GM19238 (cell line): ENCODE measurements around the gene ANAPC4.

Source experiments
- DNase-seq: peaks from one replicate; pipeline ENCODE4 v3.0.0; 2011; ENCODE audit warnings: low spot score; ENCODE audit not compliant: insufficient read length

The ANAPC4 gene

DNA sequence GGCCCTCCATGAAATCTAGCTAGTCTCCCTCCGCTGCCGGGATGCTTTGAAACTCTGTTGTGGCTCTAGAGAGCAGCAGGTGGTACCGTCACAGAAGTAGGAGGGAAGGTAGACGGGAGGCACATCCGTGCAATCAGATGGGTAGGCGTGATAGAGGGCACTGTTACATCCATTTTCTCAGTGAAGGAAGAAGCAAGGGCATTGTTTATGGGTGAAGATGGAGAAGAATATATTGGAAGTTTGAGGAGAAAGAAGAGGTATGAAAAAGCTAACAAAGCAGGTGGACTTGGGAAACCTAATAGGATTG, 1.3 kb downstream of the ANAPC4 start:
- no peak for DNase-seq

GRCh38 chr4:25379591-25379990, 2.5 kb downstream of the ANAPC4 start:
- no peak for DNase-seq

DNA sequence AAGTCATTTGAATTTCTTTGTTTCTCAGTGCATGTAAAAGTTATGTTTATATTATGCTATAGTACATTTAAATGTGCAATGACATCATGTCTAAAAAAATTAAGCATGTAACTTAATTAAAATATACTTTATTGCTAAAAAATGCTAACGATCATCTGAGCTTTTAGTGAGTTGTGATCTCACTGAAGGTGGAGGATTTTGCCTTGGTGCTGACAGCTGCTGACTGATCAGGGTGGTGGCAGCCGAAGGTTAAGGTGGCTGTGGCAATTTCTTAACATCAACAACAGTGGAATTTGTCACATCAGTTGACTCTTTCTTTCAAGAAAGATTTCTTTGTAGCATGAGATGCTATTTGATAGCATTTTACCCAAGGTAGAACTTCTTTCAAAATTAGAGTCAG, 6.6 kb downstream of the ANAPC4 start:
- DNase-seq: no peak

DNA sequence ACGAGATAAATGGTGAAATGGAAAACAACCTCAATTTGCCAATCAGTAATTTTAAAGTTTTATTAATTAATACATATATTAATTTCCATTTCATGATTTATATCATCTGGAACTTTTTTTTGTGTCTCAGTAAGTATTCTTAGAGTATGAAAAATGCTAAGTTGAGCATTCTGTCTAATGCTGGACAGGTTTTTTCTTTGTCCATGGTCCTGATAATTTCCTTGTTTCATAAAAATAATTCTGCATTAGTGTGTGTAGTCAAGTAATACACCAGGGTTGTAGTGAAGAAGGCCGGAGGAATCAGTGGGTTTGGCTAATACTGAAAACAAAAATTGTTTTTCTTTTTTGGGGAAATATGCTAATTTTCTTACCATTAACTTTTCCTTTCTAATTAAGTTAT, 9.9 kb downstream of the ANAPC4 start:
- DNase-seq: no peak

DNA sequence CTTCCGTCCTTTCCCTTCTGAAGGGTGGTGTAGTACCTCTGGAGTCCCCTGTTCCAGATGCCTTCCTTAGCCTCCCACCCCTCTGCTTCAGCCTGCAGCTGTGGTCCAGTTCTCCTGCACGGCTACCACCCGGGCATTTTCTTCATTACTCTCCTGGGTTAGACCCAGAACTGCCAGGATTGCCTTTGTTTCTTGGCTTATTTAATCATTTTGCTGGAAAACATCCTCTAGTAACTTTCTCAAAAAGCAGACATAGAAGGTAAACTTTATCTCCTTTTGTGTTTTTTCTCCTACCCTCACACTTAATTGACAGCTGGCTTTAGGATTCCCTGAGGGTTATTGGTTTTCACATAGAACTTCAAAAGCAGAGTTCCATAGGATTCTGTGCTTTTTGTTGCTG, 20.2 kb downstream of the ANAPC4 start:
- no peak for DNase-seq

- DNase-seq: no peak
Measured at GRCh38 chr4:25399510-25399909, 22.4 kb downstream of the ANAPC4 start.

DNA sequence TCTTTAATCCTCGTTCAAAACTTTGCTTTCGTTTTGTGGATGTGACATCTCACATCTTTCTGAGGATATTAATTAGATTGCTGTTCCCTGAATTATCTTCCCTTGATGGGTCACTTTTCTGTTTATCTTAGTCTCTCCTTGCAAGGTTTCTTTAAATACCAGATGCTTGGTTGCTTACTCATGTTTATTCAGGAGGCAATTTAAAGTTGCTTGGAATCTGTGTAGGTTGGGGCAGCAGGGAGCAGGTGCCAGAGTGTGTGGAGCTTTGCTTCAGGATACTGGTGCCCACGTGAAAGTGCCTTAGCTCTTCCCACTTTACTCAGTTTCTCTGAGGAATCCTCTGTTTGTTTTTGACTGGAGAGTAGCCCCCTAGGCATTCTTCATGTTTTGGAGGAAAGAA, 24.0 kb downstream of the ANAPC4 start:
- DNase-seq: no peak

GRCh38 chr4:25402521-25402920, 25.5 kb downstream of the ANAPC4 start:
- DNase-seq: no peak

GRCh38 chr4:25403699-25404098, 26.6 kb downstream of the ANAPC4 start:
- no peak for DNase-seq

DNA sequence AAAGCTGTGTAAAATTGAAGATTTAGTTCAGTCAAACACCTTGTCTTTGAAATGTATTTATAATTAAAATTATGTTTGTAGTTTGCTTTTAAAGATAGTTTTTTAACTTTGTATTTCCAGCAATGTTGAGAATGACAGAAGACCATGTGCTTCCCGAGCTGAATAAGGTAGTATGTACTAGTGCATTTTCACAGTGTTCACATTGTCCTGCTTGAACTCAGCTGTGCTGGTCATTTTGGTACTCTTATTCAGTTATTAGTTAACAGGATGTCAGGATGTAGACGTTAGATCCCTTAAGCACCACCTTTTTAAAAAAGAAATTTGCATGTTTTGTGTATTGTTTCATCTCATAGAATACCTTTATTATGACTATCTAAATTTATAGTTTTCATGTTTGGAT, 28.4 kb downstream of the ANAPC4 start:
- DNase-seq: no peak

GRCh38 chr4:25406081-25406692, 29.1 kb downstream of the ANAPC4 start:
- DNase-seq: no peak

DNA sequence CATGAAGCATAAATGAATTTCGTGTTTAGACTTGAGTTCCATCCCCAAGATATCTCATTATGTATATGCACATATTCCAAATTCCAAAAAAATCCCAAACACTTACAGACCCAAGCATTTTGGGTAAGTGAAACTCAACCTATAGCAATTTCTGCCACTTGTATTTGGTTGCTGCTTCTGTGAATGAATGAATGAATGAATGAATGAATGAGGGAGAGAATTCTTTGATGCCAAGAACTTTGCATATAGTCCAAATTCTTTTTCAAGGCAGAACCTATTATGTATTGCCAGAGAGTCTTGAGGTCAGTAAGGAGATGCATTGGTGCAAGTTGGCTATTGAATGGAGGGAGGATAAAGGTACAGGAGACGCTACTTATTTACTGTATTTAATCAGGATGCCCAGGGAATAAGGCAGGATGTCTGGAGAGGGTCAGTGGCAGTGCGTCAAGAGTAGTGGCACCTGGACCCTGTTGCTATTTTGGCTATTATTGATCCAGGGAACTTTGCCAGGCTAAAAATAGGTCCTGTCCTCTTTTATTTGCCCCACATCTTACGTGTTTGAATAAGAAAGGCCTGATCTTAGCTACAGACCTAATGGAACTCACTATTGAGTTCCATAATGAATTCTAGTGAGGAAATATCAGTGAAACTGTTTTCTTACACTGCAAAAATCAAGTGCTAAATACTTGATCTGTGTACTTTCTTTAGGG, 33.9 kb downstream of the ANAPC4 start:
- no peak for DNase-seq

DNA sequence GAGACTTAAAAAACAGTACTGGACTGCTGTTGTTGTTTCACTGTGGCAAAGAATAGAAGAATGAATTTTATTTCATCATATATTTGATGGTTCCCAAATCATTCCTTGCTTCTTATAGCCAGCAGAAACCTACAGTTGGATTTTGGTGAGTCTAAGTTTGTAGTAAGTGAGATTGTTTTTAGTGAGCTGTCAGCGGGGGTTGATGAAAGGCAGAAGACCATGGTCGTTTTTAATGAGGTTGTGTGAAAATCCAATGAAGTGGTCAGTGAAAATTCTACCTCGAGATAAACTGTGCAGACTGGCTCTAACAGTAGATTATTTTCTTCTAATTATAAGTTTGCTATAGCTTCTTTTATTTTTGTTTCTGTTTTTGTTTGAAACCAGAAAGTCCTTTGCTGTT, 36.2 kb downstream of the ANAPC4 start:
- no peak for DNase-seq

GRCh38 chr4:25417014-25417413, 40.0 kb downstream of the ANAPC4 start:
- DNase-seq: no peak

DNA sequence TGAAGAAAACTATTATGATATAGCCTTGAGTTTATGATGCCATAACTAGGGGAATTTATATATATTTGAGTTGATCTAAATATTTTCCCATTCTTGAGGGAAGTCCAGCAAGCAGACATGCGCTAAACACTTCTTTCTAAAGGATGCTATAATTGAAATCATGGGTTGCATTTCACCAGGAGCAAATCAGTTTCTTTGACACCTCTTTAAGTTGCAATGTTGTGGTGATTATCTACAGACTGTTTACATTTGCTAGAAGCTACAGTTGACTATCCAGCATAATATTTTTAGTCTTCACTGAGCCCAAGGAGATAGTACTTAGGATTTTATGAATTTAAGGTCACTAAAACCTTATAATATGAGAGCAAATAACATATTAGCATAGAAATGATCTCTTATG, 43.9 kb downstream of the ANAPC4 start:
- DNase-seq: no peak

- DNase-seq: no peak
Measured at GRCh38 chr4:25421816-25422525, 44.9 kb downstream of the ANAPC4 start.

- no peak for DNase-seq
Measured at GRCh38 chr4:25423548-25423947, 46.5 kb downstream of the ANAPC4 start.

DNA sequence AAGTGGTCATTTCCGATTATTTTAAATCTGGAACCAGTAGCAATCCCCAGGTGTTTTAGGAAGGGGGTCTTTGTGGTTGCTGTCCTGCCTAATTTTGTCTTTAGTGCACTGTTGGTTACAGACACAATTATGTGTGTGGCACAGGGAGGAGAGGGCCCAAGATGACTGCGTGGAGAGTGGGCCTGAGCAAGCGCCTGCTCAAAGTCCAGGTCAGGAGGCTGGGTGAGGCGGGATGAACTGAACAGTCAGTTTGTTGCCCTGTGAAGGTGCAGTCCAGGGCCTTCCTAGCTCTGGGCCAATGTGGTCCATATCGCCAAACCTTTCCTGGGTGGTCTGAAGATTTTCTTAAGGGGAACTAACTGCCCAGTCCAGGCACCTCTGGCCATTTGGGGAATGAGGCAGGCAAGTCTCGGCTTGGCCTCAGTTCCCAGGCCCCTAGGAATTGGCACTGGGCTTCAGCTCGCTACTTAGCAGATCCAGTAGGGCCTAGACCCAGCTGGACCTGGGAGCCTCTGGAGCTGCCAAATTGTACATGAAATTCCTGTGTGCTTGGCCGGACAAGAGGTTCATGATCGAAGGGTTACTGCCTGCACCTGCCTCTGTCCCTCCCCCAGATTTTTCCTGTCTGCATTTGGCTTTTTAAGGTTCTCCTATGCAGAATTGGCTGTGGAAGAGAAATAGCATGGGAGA, 47.6 kb downstream of the ANAPC4 start:
- no peak for DNase-seq

DNA sequence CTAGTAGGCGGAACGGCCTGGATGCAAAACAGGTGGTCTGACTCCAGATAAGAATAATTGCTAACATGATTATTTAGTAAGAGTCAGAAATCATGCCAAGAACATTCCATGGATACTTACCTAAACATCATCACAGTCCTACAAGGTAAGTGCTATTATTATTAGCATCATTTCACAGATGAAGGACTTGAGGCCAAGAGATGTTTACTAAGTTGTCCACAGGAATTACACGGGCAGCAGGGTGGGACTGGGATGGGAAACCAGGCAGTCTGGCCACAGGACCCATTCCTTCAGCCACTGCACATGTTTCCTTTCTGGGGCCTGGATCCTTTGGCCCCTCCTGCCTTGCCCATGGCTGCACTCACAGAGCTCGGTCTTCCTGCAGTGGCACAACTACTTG, 48.3 kb downstream of the ANAPC4 start:
- DNase-seq: no peak

GRCh38 chr4:25427871-25428270, 50.8 kb downstream of the ANAPC4 start:
- DNase-seq: no peak

DNA sequence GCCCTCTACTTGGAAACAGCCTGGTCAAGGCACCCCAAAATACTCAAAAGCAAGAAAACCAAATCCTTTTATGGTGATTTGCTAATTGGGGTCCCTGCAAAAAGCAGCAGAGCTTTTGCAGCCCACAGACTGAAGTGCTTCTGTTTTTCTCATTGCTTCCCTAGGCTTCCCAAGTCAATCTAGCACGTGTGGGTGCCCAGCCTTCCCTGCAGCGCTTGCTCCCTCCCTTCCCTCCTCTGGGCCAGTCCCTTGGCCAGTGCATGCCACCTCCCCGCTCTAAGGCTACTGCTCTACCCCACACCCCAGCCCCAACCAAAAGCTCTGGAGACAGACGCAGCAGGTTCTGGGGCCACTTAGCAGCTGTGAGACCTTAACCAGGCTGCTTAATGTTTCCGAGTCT, 53.6 kb downstream of the ANAPC4 start:
- no peak for DNase-seq
